Measurements from ENCODE around the gene ATP9A. TPM values are rescaled to one million over a fixed set of nuclear protein-coding genes. Genes with fewer than 3 reads are reported as not detected.

Gene ATP9A
- polyA plus RNA-seq, 1 donor (not counting 4 experiments of a cell fraction or from before 2014, with no cell fraction given), result 5.8 TPM

DNA sequence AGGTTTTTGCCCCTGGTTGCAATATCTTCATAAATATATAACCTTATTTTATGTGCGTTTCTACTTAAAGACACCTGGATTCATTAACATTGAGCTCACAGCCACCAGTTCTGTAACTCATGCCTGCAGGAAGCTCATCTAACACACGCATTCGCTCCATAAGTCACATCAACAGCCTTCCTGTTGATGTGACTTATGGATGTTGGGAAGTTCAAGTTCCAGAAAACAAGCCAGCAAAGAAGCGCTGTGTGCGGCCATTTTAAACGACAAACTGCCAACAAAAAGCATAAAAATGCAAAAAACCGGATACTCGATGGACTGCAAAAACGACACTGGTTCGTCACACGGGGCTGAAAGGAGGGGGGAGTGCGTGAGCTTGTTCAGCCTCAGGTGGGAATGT lies 147.8 kb downstream of the ATP9A start:
- Histone ChIP-seq H3K9me3 (ENCODE audit: control insufficient read depth, low read depth, low read length) (no peaks in the 10 kb centered on the region), H3K4me3 (ENCODE audit: control insufficient read depth in 2 of 3, extremely low read depth in 1 of 3, insufficient read depth in 2 of 3, low read depth in 1 of 3, low read length in 3 of 3) (no peak overlapping the region), H3K27ac (ENCODE audit: control insufficient read depth, insufficient read depth, low read length) (no peak overlapping the region), H3K79me2 (ENCODE audit: control insufficient read depth, insufficient read depth, low read length) (no peaks in the 10 kb centered on the region), H3K4me1 (ENCODE audit: control insufficient read depth, extremely low read depth, insufficient read depth, low read length) (no peaks in the 10 kb centered on the region), H3K9ac (ENCODE audit: control insufficient read depth, extremely low read depth, insufficient read depth, low read length) (no peak overlapping the region), H3K36me3 (ENCODE audit: control insufficient read depth in 2 of 2, extremely low read depth in 1 of 2, insufficient read depth in 2 of 2, low read length in 2 of 2) (peaks cover 0 to 4% of the 10 kb centered on the region in 2 experiments), H3K9me1 (ENCODE audit: control insufficient read depth, extremely low read depth, insufficient read depth, low read length) (no peaks in the 10 kb centered on the region), H3K4me2 (ENCODE audit: control insufficient read depth, extremely low read depth, insufficient read depth, low read depth, low read length) (no peak overlapping the region), H3K27me3 (ENCODE audit: control insufficient read depth, extremely low read depth, insufficient read depth, low read length) (no peaks in the 10 kb centered on the region), H4K20me1 (ENCODE audit: control insufficient read depth, extremely low read depth, insufficient read depth, low read length) (no peaks in the 10 kb centered on the region), H2AFZ (ENCODE audit: control insufficient read depth, low read length) (no peak overlapping the region)
- no peak for DNase-seq (ENCODE audit: low read depth, low spot score)
- TF ChIP-seq, protein P1, sequence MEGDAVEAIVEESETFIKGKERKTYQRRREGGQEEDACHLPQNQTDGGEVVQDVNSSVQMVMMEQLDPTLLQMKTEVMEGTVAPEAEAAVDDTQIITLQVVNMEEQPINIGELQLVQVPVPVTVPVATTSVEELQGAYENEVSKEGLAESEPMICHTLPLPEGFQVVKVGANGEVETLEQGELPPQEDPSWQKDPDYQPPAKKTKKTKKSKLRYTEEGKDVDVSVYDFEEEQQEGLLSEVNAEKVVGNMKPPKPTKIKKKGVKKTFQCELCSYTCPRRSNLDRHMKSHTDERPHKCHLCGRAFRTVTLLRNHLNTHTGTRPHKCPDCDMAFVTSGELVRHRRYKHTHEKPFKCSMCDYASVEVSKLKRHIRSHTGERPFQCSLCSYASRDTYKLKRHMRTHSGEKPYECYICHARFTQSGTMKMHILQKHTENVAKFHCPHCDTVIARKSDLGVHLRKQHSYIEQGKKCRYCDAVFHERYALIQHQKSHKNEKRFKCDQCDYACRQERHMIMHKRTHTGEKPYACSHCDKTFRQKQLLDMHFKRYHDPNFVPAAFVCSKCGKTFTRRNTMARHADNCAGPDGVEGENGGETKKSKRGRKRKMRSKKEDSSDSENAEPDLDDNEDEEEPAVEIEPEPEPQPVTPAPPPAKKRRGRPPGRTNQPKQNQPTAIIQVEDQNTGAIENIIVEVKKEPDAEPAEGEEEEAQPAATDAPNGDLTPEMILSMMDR (optimal IDR thresholded peaks at IDR 0.05 in 1 of 3, IDR thresholded peaks at IDR 0.05 in 1 of 3, conservative IDR thresholded peaks at IDR 0.05 in 1 of 3; ENCODE audit: extremely low read depth in 1 of 3, insufficient read depth in 2 of 3, low read length in 3 of 3), result no peak
- no peak for TF ChIP-seq EZH2 (IDR thresholded peaks at IDR 0.05; ENCODE audit: low read length)
- dilution Hi-C loops (cut with MboI; ENCODE audit: extremely low pct_ligation_motif_present, low sequenced_read_pairs), result no loop called here
- no peak for FAIRE-seq

DNA sequence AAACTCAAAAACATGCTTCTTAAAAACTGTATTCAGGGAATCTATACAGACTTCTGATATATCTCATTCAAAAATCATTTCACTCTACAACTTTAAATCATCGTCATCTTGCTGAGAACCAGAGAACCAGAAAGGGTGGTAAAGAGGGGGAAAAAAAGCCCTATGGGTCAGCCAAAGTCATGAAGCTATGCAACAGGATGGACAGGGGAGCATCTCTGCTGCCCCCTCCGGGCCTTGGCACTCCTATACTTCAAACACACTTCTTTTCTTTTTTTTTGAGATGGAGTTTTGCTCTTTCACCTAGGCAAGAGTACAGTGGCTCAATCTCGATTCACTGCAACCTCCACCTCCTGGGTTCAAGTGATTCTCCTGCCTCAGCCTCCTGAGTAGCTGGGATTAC lies 152.1 kb downstream of the ATP9A start:
- FAIRE-seq, result no peak
- Histone ChIP-seq H3K9me1 (ENCODE audit: control insufficient read depth, extremely low read depth, insufficient read depth, low read length) (no peaks in the 10 kb centered on the region), H3K79me2 (ENCODE audit: control insufficient read depth, insufficient read depth, low read length) (no peaks in the 10 kb centered on the region), H3K4me2 (ENCODE audit: control insufficient read depth, extremely low read depth, insufficient read depth, low read depth, low read length) (no peak overlapping the region), H3K4me1 (ENCODE audit: control insufficient read depth, extremely low read depth, insufficient read depth, low read length) (no peaks in the 10 kb centered on the region), H3K36me3 (ENCODE audit: control insufficient read depth in 2 of 2, extremely low read depth in 1 of 2, insufficient read depth in 2 of 2, low read length in 2 of 2) (peaks cover 0 to 2% of the 10 kb centered on the region in 2 experiments), H4K20me1 (ENCODE audit: control insufficient read depth, extremely low read depth, insufficient read depth, low read length) (no peaks in the 10 kb centered on the region), H3K9ac (ENCODE audit: control insufficient read depth, extremely low read depth, insufficient read depth, low read length) (no peak overlapping the region), H2AFZ (ENCODE audit: control insufficient read depth, low read length) (no peak overlapping the region), H3K27me3 (ENCODE audit: control insufficient read depth, extremely low read depth, insufficient read depth, low read length) (no peaks in the 10 kb centered on the region), H3K4me3 (ENCODE audit: control insufficient read depth in 2 of 3, extremely low read depth in 1 of 3, insufficient read depth in 2 of 3, low read depth in 1 of 3, low read length in 3 of 3) (no peak overlapping the region), H3K27ac (ENCODE audit: control insufficient read depth, insufficient read depth, low read length) (no peak overlapping the region), H3K9me3 (ENCODE audit: control insufficient read depth, low read depth, low read length) (no peaks in the 10 kb centered on the region)
- dilution Hi-C loops (cut with MboI; ENCODE audit: extremely low pct_ligation_motif_present, low sequenced_read_pairs), result no loop called here
- TF ChIP-seq EZH2 (IDR thresholded peaks at IDR 0.05; ENCODE audit: low read length), result no peak
- TF ChIP-seq, protein P1 (optimal IDR thresholded peaks at IDR 0.05 in 1 of 3, IDR thresholded peaks at IDR 0.05 in 1 of 3, conservative IDR thresholded peaks at IDR 0.05 in 1 of 3; ENCODE audit: extremely low read depth in 1 of 3, insufficient read depth in 2 of 3, low read length in 3 of 3), result no peak
- DNase-seq (ENCODE audit: low read depth, low spot score), result no peak
